IMR-90 (cell line): ENCODE results near the gene PPP1R9B. TPM values are rescaled to one million over a fixed set of nuclear protein-coding genes. Genes with fewer than 3 reads are reported as not detected.

ENCODE experiments used
- ATAC-seq: fragments of 200-7000 bp; cut with Tn5 transposase; 2 replicates; pipeline ENCODE4 v1.9.1; 2020; ENCODE audit warnings: low read depth, mild to moderate bottlenecking, moderate library complexity
- BruUV-seq: library from RNA; stranded (reverse); fragments of 400-500 nt; replicated peaks from 2 replicates; lab custom pipeline; 2021; lab: Mats Ljungman, UMichigan
- CTCF ChIA-PET: fragments of 300-600 bp; formaldehyde crosslinking; extraction: SDS; loops from one replicate; lab custom pipeline; 2021; ENCODE audit warnings: antibody characterized with exemption; lab: Yijun Ruan, JAX
- POLR2A ChIA-PET: fragments of 300-600 bp; sonication (Branson Sonifier 250); formaldehyde crosslinking; loops from one replicate; lab custom pipeline; 2022; ENCODE audit warnings: antibody characterized with exemption; ENCODE audit not compliant: unreplicated experiment; lab: Charles Lee
- DNase-seq: peaks from one replicate; pipeline ENCODE4 v3.0.0; 2013
- H2AFZ ChIP-seq: replicated peaks from 2 replicates; pipeline ENCODE3; 2013; ENCODE audit warnings: low read length, mild to moderate bottlenecking; ENCODE audit not compliant: poor library complexity
- H2AK5ac ChIP-seq: 2 replicates; pipeline ENCODE4 v1.6.1; 2013; ENCODE audit warnings: low read depth, low read length, inconsistent platforms
- H2AK9ac ChIP-seq: replicated peaks from 2 replicates; pipeline ENCODE3; 2013; ENCODE audit warnings: mild to moderate bottlenecking, low read depth, low read length, moderate library complexity; ENCODE audit not compliant: poor library complexity
- H2BK120ac ChIP-seq: 2 replicates; pipeline ENCODE4 v1.6.1; 2013; ENCODE audit warnings: low read depth, low read length, inconsistent platforms
- H2BK15ac ChIP-seq: 3 replicates; pipeline ENCODE4 v1.6.1; 2013; ENCODE audit warnings: low read depth, low read length, inconsistent platforms
- H2BK20ac ChIP-seq: 2 replicates; pipeline ENCODE4 v1.6.1; 2013; ENCODE audit warnings: low read depth, mild to moderate bottlenecking, inconsistent platforms, low read length, moderate library complexity
- H2BK5ac ChIP-seq: 2 replicates; pipeline ENCODE4 v1.6.1; 2013; ENCODE audit warnings: mild to moderate bottlenecking, low read depth, low read length, inconsistent platforms; ENCODE audit not compliant: poor library complexity, severe bottlenecking
- H3K14ac ChIP-seq: replicated peaks from 2 replicates; pipeline ENCODE4 v1.6.1; 2013; ENCODE audit warnings: low read depth, low read length, inconsistent platforms
- H3K18ac ChIP-seq: 2 replicates; pipeline ENCODE4 v1.6.1; 2013; ENCODE audit warnings: low read depth, low read length, control low read depth
- H3K23ac ChIP-seq: 2 replicates; pipeline ENCODE4 v1.6.1; 2013; ENCODE audit warnings: low read depth, low read length, inconsistent platforms
- H3K27ac ChIP-seq: 2 replicates; pipeline ENCODE4 v1.5.1; 2013; ENCODE audit warnings: mild to moderate bottlenecking, control low read depth, low read length; ENCODE audit not compliant: insufficient read depth
- H3K27me3 ChIP-seq: 2 replicates; pipeline ENCODE4 v1.6.1; 2013; ENCODE audit warnings: low read length; ENCODE audit not compliant: control insufficient read depth, insufficient read depth
- H3K36me3 ChIP-seq: 2 replicates; pipeline ENCODE4 v1.6.1; 2013; ENCODE audit warnings: low read length, mixed read lengths; ENCODE audit not compliant: control insufficient read depth, insufficient read depth
- H3K4ac ChIP-seq: 2 replicates; pipeline ENCODE4 v1.6.1; 2013; ENCODE audit warnings: low read depth, low read length, inconsistent platforms
- H3K4me1 ChIP-seq: 2 replicates; pipeline ENCODE4 v1.6.1; 2013; ENCODE audit warnings: low read length, mixed read lengths; ENCODE audit not compliant: control insufficient read depth, insufficient read depth
- H3K4me2 ChIP-seq: 2 replicates; pipeline ENCODE4 v1.6.1; 2013; ENCODE audit warnings: low read depth, mild to moderate bottlenecking, control low read depth, low read length, moderate library complexity
- H3K4me3 ChIP-seq: 2 replicates; pipeline ENCODE4 v1.5.1; 2013; ENCODE audit warnings: low read depth, mild to moderate bottlenecking, control low read depth, low read length, moderate library complexity; ENCODE audit not compliant: insufficient read depth
- H3K56ac ChIP-seq: 2 replicates; pipeline ENCODE4 v1.6.1; 2013; ENCODE audit warnings: low read length, inconsistent platforms; ENCODE audit not compliant: insufficient read depth; ENCODE audit errors: extremely low read depth
- H3K79me1 ChIP-seq, 2 experiments: 2 replicates each; pipeline ENCODE4 v1.6.1; 2013; ENCODE audit warnings: low read length in 2 of 2, inconsistent platforms in 1 of 2, low read depth in 1 of 2
- H3K9ac ChIP-seq: 2 replicates; pipeline ENCODE4 v1.6.1; 2013; ENCODE audit warnings: low read depth, low read length, control low read depth
- H3K9me1 ChIP-seq: 2 replicates; pipeline ENCODE4 v1.6.1; 2013; ENCODE audit warnings: low read length, inconsistent platforms; ENCODE audit not compliant: insufficient read depth
- H3K9me3 ChIP-seq: 2 replicates; pipeline ENCODE4 v1.6.1; 2013; ENCODE audit warnings: low read length; ENCODE audit not compliant: control insufficient read depth, insufficient read depth
- H4K20me1 ChIP-seq: 2 replicates; pipeline ENCODE4 v1.6.1; 2013; ENCODE audit warnings: low read length, inconsistent platforms; ENCODE audit not compliant: insufficient read depth
- H4K5ac ChIP-seq: 2 replicates; pipeline ENCODE4 v1.6.1; 2013; ENCODE audit warnings: mild to moderate bottlenecking, low read depth, low read length, control low read depth
- H4K8ac ChIP-seq, 2 experiments: 2 replicates each; pipeline ENCODE4 v1.6.1; 2013; ENCODE audit warnings: low read depth in 2 of 2, low read length in 2 of 2, control low read depth in 1 of 2, inconsistent platforms in 1 of 2
- H4K91ac ChIP-seq: 2 replicates; pipeline ENCODE4 v1.6.1; 2013; ENCODE audit warnings: low read depth, low read length, inconsistent platforms; ENCODE audit not compliant: insufficient read depth
- BHLHE40 ChIP-seq: fragments of 150-350 bp; IDR thresholded peaks from 2 replicates; pipeline ENCODE4 v1.6.1; 2016; ENCODE audit warnings: mild to moderate bottlenecking, low read depth, low read length
- MAFK ChIP-seq: IDR thresholded peaks from 2 replicates; pipeline ENCODE4 v1.6.1; 2012; ENCODE audit warnings: low read depth, low read length, improper control_type of control experiment
- MXI1 ChIP-seq: IDR thresholded peaks from 2 replicates; pipeline ENCODE4 v1.6.1; 2012; ENCODE audit warnings: low read depth, mild to moderate bottlenecking, low read length, moderate library complexity, borderline replicate concordance
- WGBS, 2 experiments: methylation state at CpG; one replicate each; pipeline versions ENCODE4 v1.1.5 to v1.1.7; 2013; ENCODE audit warnings: missing lambda C conversion rate in 2 of 2; ENCODE audit not compliant: insufficient read length in 1 of 2; ENCODE audit errors: extremely low coverage in 2 of 2; 5-methylcytosine and 5-hydroxymethylcytosine counted together
- dilution Hi-C: fragments of 300-500 bp; cut with HindIII; formaldehyde crosslinking; loops from one replicate; pipeline ENCODE4 v1.14.3; 2018; ENCODE audit warnings: low sequenced_read_pairs; ENCODE audit not compliant: unreplicated experiment
- in situ Hi-C: fragments of 300-500 bp; cut with MboI; formaldehyde crosslinking; loops from 3 replicates; pipeline ENCODE4 v1.14.3; 2019; ENCODE audit warnings: low sequenced_read_pairs, inconsistent platforms, mixed read lengths
- intact Hi-C: fragments of 100-400 bp; cut with micrococcal nuclease; formaldehyde crosslinking; loops from 2 replicates; pipeline ENCODE4 v1.10.0; 2022
- polyA plus RNA-seq, 3 experiments: library from polyadenylated mRNA; depleted of rRNA; stranded (reverse); fragments of >200 nt; gene quantifications; 2 replicates each; pipeline ENCODE4 v1.2.3, GENCODE V29; 2012; ENCODE audit warnings: low replicate concordance in 1 of 3
- total RNA-seq: library from RNA; depleted of rRNA; stranded (reverse); fragments of >200 nt; gene quantifications from 2 replicates; pipeline ENCODE4 v1.2.3, GENCODE V29; 2012

PPP1R9B gene
- total and polyA plus RNA-seq, 2 of the 4 experiments (the other 2 are of a cell fraction), result 23.0 to 28.0 TPM

GRCh38 chr17:50153650-50154575 lies 3.4 kb upstream of the PPP1R9B start (continued):
- no peak for TF ChIP-seq MXI1
- TF ChIP-seq BHLHE40, result no peak

- no peaks in the 10 kb centered on the region for H3K9me3 ChIP-seq
- H3K4me3 ChIP-seq, result no peak overlapping the region
- H3K9me1 ChIP-seq, result peaks cover 4% of the 10 kb centered on the region; the same call in 1 of the 2 replicates
- peaks cover 10% of the 10 kb centered on the region for H3K4me1 ChIP-seq
- H2BK120ac ChIP-seq, result peak overlapping the region; percentile 98; the same call in 1 of the 2 replicates
- dilution Hi-C loops (no loop called here), in situ Hi-C loops (no loop called here), intact Hi-C loops (no loop called here)
- H2BK5ac ChIP-seq, result no peak overlapping the region
- TF ChIP-seq MAFK, result no peak
- peak overlapping the region; percentile 91; the same call in 1 of the 3 replicates for H2BK15ac ChIP-seq
- H3K27ac ChIP-seq, result no peak overlapping the region
- no CpG with 5 or more reads among the region's 7 CpGs for WGBS, 2 experiments
- peak overlapping the region; percentile 99; the same call in 1 of the 2 replicates for H4K91ac ChIP-seq
- peak overlapping the region; percentile 96 to 100; a peak in 3 of 4 replicates for H4K8ac ChIP-seq
- CTCF ChIA-PET, result interaction anchor here (1.2 kb wide), 1 partner anchor 209 kb away, joined by 3 read pairs; no protein-coding TSS in a partner anchor
- ATAC-seq (no peak), DNase-seq (no peak)
- H2AK9ac ChIP-seq, result peak overlapping the region; percentile 97
- no peak overlapping the region for H2AFZ ChIP-seq
- no peak overlapping the region for H3K18ac ChIP-seq
- peak overlapping the region; percentile 99 for H2AK5ac ChIP-seq
- peak overlapping the region; percentile 100 for H3K4ac ChIP-seq
- H3K56ac ChIP-seq, result no peak overlapping the region
- H3K14ac ChIP-seq, result no peak overlapping the region; the same call in 1 of the 2 replicates
- POLR2A ChIA-PET, result interaction anchor here (0.5 to 0.8 kb wide), 2 partner anchors 48 to 103 kb away, joined by 3 to 9 read pairs; no protein-coding TSS in a partner anchor
- no peak overlapping the region for H4K5ac ChIP-seq
- 0 out of 2 replicates have a peak overlapping the region, but pooled peaks have one; percentile 93 for H3K9ac ChIP-seq
- no TSS peak for BruUV-seq
- H3K79me1 ChIP-seq, result peaks cover 0 to 34% of the 10 kb centered on the region in 2 experiments; a peak in 2 of 4 replicates
- no peak overlapping the region for H3K23ac ChIP-seq
- no peak overlapping the region for H3K4me2 ChIP-seq
- H3K36me3 ChIP-seq, result no peaks in the 10 kb centered on the region
- H4K20me1 ChIP-seq, result peaks cover 15% of the 10 kb centered on the region
- peak overlapping the region; percentile 88; the same call in 1 of the 2 replicates for H2BK20ac ChIP-seq
- no peaks in the 10 kb centered on the region for H3K27me3 ChIP-seq
Observed at GRCh38 chr17:50152736-50153135, 2.3 kb upstream of the PPP1R9B start.
